ENCODE results near the gene UMOD.
"Not testable (repeated sequence)": the region's sequence is repeated elsewhere in the genome, so short reads cannot be mapped to it uniquely, and the experiment has no call there.

UMOD gene

GRCh38 chr16:20316715-20317114 lies 35.8 kb downstream of the UMOD start:
- no peak for TF ChIP-seq CTCF (IDR thresholded peaks at IDR 0.05; ENCODE audit: insufficient read depth, low read length, missing control alignments)
- CTCF ChIA-PET = no interaction called here
- POLR2A ChIA-PET = no interaction called here
- no peak for DNase-seq (ENCODE audit: low read depth, low spot score)
- no peak overlapping the region for H3K4me3 ChIP-seq (ENCODE audit: low read depth, low read length)

GRCh38 chr16:20315764-20316163 lies 36.8 kb downstream of the UMOD start:
- ChIA-PET CTCF (no interaction called here), POLR2A (no interaction called here)
- TF ChIP-seq CTCF (IDR thresholded peaks at IDR 0.05; ENCODE audit: insufficient read depth, low read length, missing control alignments) = no peak
- H3K4me3 ChIP-seq (ENCODE audit: low read depth, low read length) = no peak overlapping the region
- no peak for DNase-seq (ENCODE audit: low read depth, low spot score)

- CTCF ChIA-PET = no interaction called here
- H3K4me3 ChIP-seq (ENCODE audit: low read depth, low read length) = no peak overlapping the region
- no peak for TF ChIP-seq CTCF (IDR thresholded peaks at IDR 0.05; ENCODE audit: insufficient read depth, low read length, missing control alignments)
- POLR2A ChIA-PET = no interaction called here
- DNase-seq (ENCODE audit: low read depth, low spot score) = no peak
These were observed 37.9 kb downstream of the UMOD start for GRCh38 chr16:20314575-20314974.

GRCh38 chr16:20313741-20314140 lies 38.8 kb downstream of the UMOD start:
- POLR2A ChIA-PET = no interaction called here
- no peak for TF ChIP-seq CTCF (IDR thresholded peaks at IDR 0.05; ENCODE audit: insufficient read depth, low read length, missing control alignments)
- no peak for DNase-seq (ENCODE audit: low read depth, low spot score)
- no peak overlapping the region for H3K4me3 ChIP-seq (ENCODE audit: low read depth, low read length)
- CTCF ChIA-PET = no interaction called here

- POLR2A ChIA-PET; H3K4me3 ChIP-seq (ENCODE audit: low read depth, low read length); DNase-seq (ENCODE audit: low read depth, low spot score); CTCF ChIA-PET: not testable (repeated sequence)
These were observed 39.9 kb downstream of the UMOD start for GRCh38 chr16:20312536-20313095.

- no peak for TF ChIP-seq CTCF (IDR thresholded peaks at IDR 0.05; ENCODE audit: insufficient read depth, low read length, missing control alignments)
- CTCF ChIA-PET = no interaction called here
- DNase-seq (ENCODE audit: low read depth, low spot score) = no peak
- no peak overlapping the region for H3K4me3 ChIP-seq (ENCODE audit: low read depth, low read length)
- POLR2A ChIA-PET = no interaction called here
These were observed 41.0 kb downstream of the UMOD start for GRCh38 chr16:20311548-20311947.
